ENCODE results near the gene KCNG4.

The KCNG4 gene

GRCh38 chr16:84180519-84181140, 59.2 kb downstream of the KCNG4 start:
- DNase-seq, result no peak

DNA sequence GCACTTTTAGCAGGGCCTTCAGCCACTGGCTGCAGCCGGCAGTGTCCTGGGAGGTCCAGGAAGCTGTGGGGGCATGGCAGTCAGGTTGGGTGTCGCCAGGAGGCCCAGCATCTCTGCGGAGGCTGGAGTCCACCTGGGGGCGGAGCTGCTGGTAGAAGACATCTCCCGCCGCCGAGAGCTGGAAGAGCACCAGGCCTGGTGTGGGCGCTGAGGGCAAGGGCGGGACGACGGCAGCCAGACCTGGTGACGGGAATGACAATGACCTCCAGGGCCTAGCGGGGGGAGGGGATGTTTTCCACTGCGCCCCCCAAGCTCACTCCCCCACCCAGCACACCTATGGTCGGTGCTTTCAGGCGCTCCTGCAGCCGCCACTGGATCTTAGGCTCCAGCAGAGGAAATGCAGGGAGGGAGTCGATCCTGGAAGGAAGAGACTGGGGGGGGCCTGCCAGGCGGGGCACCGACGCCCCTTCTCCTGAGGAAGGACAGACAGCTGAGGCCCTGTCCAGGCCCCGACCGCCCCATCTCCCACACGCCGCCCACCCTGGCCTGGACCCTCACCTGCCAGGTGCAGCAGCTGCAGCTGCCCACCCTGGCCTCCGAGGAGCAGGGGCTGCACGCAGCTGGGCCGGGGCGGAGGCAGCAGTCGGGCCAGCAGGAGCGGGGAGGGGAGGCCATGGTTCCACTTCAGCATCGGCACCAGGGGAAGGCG, 60.0 kb downstream of the KCNG4 start:
- no peak for DNase-seq

DNA sequence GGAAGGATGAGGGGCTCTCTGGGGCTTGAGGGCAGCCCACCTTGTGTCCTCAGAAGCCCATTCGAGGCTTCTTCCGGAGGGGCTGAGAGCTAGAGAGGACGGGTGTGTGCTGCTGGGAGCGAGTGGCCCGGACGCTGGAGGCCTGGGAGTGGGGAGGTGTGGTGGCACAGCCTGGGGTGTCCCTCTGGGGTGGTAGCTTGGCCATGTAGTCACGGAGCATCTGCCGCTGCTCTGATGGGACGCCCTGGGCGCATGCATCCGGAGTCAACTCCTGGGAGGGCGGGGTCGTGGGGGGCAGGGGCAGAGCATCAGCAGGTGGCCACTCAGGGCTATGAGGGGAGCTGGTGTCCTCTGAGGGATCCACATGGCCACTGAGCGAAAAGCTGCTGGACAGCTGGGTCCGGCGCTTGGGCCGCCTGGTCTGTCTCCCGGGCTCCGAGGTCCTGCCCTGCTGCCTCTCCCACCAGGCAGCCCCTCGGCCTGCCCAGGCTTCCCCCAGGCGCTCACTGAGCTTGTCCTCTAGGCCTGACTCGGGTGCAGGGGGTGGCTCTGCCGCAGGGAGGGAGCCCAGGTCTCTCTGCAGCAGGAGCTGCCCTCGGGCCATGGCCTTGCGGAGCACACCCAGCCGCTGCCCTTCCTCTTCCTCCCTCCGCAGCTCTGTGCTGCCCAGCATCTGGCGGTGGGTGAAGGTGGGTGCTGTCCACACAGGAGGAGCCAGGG, 60.8 kb downstream of the KCNG4 start:
- no peak for DNase-seq

DNA sequence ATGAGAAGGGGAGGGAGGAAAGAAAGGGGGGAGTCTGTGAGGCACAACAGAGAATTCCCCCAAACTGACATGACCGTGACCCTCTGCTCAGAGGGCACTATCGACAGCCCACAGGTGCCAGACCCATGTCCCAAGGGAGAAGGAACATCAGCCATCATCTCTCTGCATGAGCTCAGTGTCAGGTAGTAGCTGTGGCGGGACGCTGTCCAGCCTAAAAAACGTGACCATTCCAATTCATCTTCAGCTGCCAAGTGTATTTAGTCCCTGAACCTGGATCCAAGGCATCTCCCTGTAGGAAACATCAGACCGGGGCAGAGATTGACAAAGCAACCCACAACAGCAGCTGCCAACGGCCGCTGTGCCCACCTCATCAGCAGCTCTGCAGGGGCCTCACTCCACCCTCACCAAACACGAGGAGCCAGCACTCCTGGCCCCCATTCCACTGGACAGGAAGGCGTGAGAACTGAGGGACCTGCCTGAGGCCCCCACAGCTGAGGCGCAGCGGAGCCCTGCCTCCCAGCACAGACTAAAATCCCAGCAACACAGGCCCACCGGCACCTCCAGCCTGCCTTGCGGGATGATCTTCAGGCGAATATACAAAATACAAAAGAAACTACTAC, 61.6 kb downstream of the KCNG4 start:
- DNase-seq, result no peak

- DNase-seq, result no peak
These were observed 62.1 kb downstream of the KCNG4 start for GRCh38 chr16:84177741-84178073.

DNA sequence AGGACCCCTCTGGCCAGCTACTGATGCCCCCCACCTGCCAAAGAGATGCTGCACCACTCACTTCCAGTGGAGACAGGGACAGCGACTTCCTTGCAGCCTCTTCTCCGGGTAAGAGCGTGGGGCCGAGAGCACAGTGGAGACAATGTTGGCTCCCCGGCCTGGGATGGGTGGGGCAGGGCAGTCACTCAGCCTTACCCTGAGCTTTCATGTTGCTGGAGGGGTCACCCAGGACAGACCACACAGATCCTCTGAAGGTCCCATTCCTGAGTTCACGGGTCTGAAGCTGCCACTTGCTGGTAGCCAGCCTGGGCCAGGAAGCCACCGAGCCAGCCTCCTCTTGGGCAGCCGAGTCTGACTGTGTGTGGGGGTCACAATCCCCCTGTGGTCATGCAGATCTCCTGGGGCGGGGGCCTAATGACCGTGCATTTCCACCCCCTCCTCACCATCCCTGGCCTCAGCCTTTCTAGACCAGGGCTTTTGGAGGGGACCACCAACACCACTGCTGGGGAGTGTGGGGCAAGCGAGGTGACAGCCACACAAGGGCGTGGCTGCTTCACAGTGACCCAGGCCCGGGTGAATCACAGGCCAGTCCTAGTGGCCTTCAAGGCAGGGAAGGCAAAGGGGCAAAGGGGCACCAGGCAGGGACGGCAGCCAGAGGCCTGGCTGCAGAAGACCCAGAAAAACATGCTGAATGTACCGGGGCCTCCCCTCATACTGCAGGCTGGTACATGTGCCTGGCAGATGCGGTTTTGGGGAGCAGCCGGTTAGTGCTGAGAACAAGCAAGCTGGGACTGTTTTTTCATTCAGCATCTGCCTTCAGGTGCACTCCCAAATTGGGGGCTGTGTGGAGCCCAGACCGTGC, 63.4 kb downstream of the KCNG4 start:
- DNase-seq, result no peak

DNA sequence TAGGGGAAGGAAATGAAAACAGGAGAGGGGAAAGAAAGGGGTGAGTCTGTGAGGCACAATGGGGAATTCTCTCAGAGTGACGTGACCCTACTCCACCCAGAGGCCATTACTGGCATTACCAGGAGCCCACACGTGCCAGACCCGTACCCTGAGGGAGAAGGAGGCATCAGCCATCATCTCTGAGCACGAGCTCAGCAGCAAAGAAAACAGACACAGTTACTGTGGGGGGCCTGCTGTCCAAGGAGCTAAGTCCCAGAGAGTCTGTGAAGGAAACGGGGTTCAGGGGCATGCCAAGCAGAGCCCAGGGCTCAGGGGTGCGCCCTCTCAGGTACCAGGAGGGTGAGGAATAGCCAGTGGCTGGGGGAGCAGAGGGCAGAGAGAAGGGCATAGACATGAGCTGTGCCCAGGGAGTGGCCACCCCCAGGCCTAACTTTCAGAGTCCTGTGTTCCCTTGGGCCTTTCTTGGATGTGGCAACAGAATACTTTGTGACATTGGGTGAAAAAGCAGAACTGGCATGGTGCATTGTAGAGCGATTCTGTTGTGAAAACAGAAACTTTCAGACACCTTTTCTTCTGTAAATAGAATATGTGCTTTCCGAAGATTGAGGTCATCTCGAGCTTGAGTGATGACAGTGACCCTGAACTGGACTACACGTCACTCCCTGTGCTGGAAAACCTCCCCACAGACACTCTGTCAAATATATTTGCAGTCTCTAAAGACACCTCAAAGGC, 64.3 kb downstream of the KCNG4 start:
- peak; percentile 28 to 53 for DNase-seq

DNA sequence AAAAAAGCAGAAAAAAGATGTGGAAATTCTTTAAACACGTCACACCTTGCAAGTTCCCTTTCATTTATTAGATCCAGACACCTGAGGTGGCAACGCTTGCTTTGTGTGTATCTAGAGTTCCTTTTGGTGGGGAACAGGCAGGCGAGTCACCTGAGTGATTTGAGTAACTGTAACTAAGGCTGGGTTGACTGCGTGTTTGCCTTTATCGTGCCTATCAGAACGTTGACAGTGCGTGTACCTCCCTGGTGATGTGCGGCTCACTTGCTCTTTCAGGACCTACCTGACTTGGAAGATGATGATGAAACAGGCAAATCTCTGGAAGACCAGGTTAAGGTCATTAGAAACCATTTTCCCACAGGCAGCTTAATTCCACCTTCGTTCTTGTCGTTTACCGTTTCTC, 65.4 kb downstream of the KCNG4 start:
- no peak for DNase-seq

GRCh38 chr16:84169765-84170310, 70.0 kb downstream of the KCNG4 start:
- DNase-seq, result no peak
